GM12878 (cell line): ENCODE data around the gene SOCS6. TPM values are rescaled to one million over a fixed set of nuclear protein-coding genes. Genes with fewer than 3 reads are reported as not detected.

ENCODE experiments used
- ATAC-seq: fragments of 200-7000 bp; cut with Tn5 transposase; 3 replicates; pipeline ENCODE4 v1.9.1; 2020; ENCODE audit warnings: mild to moderate bottlenecking, moderate library complexity
- BruUV-seq: library from RNA; stranded (reverse); fragments of 400-500 nt; replicated peaks from 2 replicates; lab custom pipeline; 2021; lab: Mats Ljungman, UMichigan
- CTCF ChIA-PET: fragments of 300-600 bp; sonication (Branson Sonifier 250); formaldehyde crosslinking; extraction: SDS; loops from one replicate; lab custom pipeline; 2021; ENCODE audit warnings: inconsistent platforms; lab: Yijun Ruan, JAX
- POLR2A ChIA-PET: fragments of 350-600 bp; formaldehyde crosslinking; extraction: SDS; loops from one replicate; lab custom pipeline; 2021; ENCODE audit warnings: inconsistent platforms; lab: Charles Lee
- RAD21 ChIA-PET: fragments of 300-600 bp; sonication (Branson Sonifier 250); formaldehyde crosslinking; loops from one replicate; lab custom pipeline; 2023; ENCODE audit warnings: antibody characterized with exemption; ENCODE audit not compliant: unreplicated experiment; lab: Charles Lee
- SMC1A ChIA-PET: fragments of 300-600 bp; sonication (Branson Sonifier 250); formaldehyde crosslinking; loops from one replicate; lab custom pipeline; 2023; ENCODE audit not compliant: unreplicated experiment, uncharacterized antibody; lab: Charles Lee
- DNase-seq: peaks from one replicate; pipeline ENCODE4 v3.0.0-alpha.2; 2011; ENCODE audit warnings: low read depth, low spot score
- FAIRE-seq: peaks from 3 replicates; lab custom pipeline; 2011; peaks lifted over from hg19 to GRCh38; lab: Jason Lieb, UNC
- H2AFZ ChIP-seq: 2 replicates; pipeline ENCODE4 v1.6.0; 2011; ENCODE audit warnings: low read depth, low read length, control low read depth; ENCODE audit not compliant: control insufficient read depth
- H3K27ac ChIP-seq: 2 replicates; pipeline ENCODE4 v1.5.1; 2011; ENCODE audit warnings: control low read depth; ENCODE audit not compliant: control insufficient read depth, insufficient read depth
- H3K27me3 ChIP-seq, 2 experiments: replicated peaks in 1 of 2; 2 replicates each; pipeline versions ENCODE4 v1.6.0 to v1.6.1; 2011; ENCODE audit warnings: low read length in 1 of 2; ENCODE audit not compliant: control insufficient read depth in 2 of 2, insufficient read depth in 2 of 2
- H3K36me3 ChIP-seq, 2 experiments: 2 replicates each; pipeline ENCODE4 v1.5.1; 2011; ENCODE audit warnings: low read length in 1 of 2; ENCODE audit not compliant: control insufficient read depth in 2 of 2, insufficient read depth in 2 of 2
- H3K4me1 ChIP-seq: 2 replicates; pipeline ENCODE4 v1.6.1; 2011; ENCODE audit warnings: mild to moderate bottlenecking, low read length, moderate library complexity, mixed read lengths; ENCODE audit not compliant: control insufficient read depth, insufficient read depth
- H3K4me2 ChIP-seq: 2 replicates; pipeline ENCODE4 v1.6.0; 2011; ENCODE audit warnings: control low read depth; ENCODE audit not compliant: control insufficient read depth, insufficient read depth
- H3K4me3 ChIP-seq: fragments of 200-600 bp; sonication (generic); 2 replicates; pipeline ENCODE4 v1.5.1; 2016
- H3K79me2 ChIP-seq: 2 replicates; pipeline ENCODE4 v1.6.0; 2011; ENCODE audit warnings: low read length; ENCODE audit not compliant: control insufficient read depth, insufficient read depth
- H3K9ac ChIP-seq: 2 replicates; pipeline ENCODE4 v1.8.0; 2011; ENCODE audit warnings: low read length, control low read depth, mixed read lengths; ENCODE audit not compliant: control insufficient read depth, insufficient read depth
- H3K9me3 ChIP-seq: replicated peaks from 3 replicates; pipeline ENCODE4 v1.5.1; 2011; ENCODE audit warnings: mild to moderate bottlenecking, low read length; ENCODE audit not compliant: control insufficient read depth, insufficient read depth
- H4K20me1 ChIP-seq: 2 replicates; pipeline ENCODE4 v1.6.0; 2011; ENCODE audit not compliant: control insufficient read depth, insufficient read depth
- HCFC1 ChIP-seq: fragments of 150-350 bp; IDR thresholded peaks from 2 replicates; pipeline ENCODE4 v1.6.1; 2014; ENCODE audit warnings: low read length
- NFYB ChIP-seq: IDR thresholded peaks from 2 replicates; pipeline ENCODE4 v1.6.1; 2011; ENCODE audit warnings: low read depth, mild to moderate bottlenecking, low read length, improper control_type of control experiment, moderate library complexity; ENCODE audit not compliant: insufficient read depth
- RELA ChIP-seq: fragments of 450-650 bp; IDR thresholded peaks from 2 replicates; pipeline ENCODE4 v1.8.0; 2014; ENCODE audit warnings: borderline replicate concordance; ENCODE audit not compliant: partially characterized antibody
- TCF3 ChIP-seq: IDR thresholded peaks from 2 replicates; pipeline ENCODE4 v1.6.1; 2012; ENCODE audit warnings: low read depth, mild to moderate bottlenecking, low read length, borderline replicate concordance; ENCODE audit not compliant: insufficient read depth
- YY1 ChIP-seq: IDR thresholded peaks from 2 replicates; pipeline ENCODE4 v1.6.1; 2011; ENCODE audit warnings: low read depth, mild to moderate bottlenecking, low read length
- WGBS: methylation state at CpG from one replicate; pipeline ENCODE4 v1.1.6; 2016; ENCODE audit warnings: low lambda C conversion rate; ENCODE audit not compliant: insufficient replicate concordance, insufficient coverage; ENCODE audit errors: missing lambda C conversion rate; 5-methylcytosine and 5-hydroxymethylcytosine counted together
- in situ Hi-C: fragments of 300-500 bp; cut with MboI; formaldehyde crosslinking; loops from 9 replicates; pipeline ENCODE4 v1.14.3; 2018; ENCODE audit warnings: mixed read lengths
- intact Hi-C: fragments of 100-400 bp; cut with micrococcal nuclease; formaldehyde crosslinking; loops from one replicate; pipeline ENCODE4 v1.14.2; 2022; ENCODE audit not compliant: unreplicated experiment
- polyA plus RNA-seq, 11 experiments: library from polyadenylated mRNA; depleted of rRNA in 4 of 11; unstranded in 6 of 11; stranded (reverse) in 5 of 11; fragments of >200 nt; fragmentation: Nextera tagmentation in 4 of 11; fragmentation: Illumina TruSeq in 1 of 11; extraction: Ambion mirVana in 4 of 11; extraction: Trizol in 1 of 11; gene quantifications; 1 replicate in 1 of 11; 2 replicates in 10 of 11; pipeline versions ENCODE4 v1.2.1 to v1.2.3, GENCODE V29; 2011 to 2016; ENCODE audit warnings: inconsistent platforms in 2 of 11, missing spikeins in 2 of 11, low read depth in 1 of 11
- total RNA-seq, 4 experiments: library from RNA; depleted of rRNA in 3 of 4; stranded (reverse); fragments of >200 nt in 3 of 4; fragmentation: Illumina TruSeq in 1 of 4; extraction: Trizol in 1 of 4; gene quantifications; 2 replicates each; pipeline versions ENCODE4 v1.2.1 to v1.2.3, GENCODE V29; 2013 to 2021
- TF ChIP-seq, protein P1 (sequence below): IDR thresholded peaks from 2 replicates; pipeline ENCODE4 v1.6.1; 2012; ENCODE audit warnings: low read depth, low read length, improper control_type of control experiment
- TF ChIP-seq, protein P2 (sequence below): IDR thresholded peaks from 2 replicates; pipeline ENCODE4 v1.6.1; 2011; ENCODE audit warnings: low read depth, mild to moderate bottlenecking, low read length, moderate library complexity, borderline replicate concordance; ENCODE audit errors: extremely low read depth

SOCS6 gene
- total and polyA plus RNA-seq, 10 of the 15 experiments (the other 5 are each of a cell fraction or from before 2014, with no cell fraction given): 1.6 to 6.1 (median 4.1) TPM

DNA sequence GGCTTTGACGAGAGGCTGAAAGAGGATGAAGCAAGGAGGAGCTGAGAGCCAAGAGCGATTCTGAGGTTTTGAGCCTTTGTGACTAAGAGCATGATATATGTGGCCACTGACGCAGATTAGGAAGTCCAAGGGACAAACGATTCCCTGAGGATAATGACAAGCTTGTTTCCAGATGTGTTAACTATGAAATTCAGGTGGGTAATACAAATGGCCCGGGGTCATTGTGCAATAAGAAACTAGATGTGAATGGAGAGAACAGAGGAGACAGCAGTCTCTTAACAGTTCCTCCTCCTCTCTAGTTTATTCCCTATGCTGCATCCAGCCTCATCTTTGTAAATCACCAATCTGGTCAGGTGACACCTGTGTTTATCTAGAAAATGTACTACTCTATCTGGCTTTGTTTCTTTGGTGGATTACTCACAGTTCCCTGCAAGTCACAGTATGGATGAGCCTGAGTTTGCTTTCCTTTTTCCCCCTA is 84.2 kb downstream of the SOCS6 start:
- Histone ChIP-seq H3K4me2 (no peak overlapping the region), H3K27me3 (no peaks in the 10 kb centered on the region), H2AFZ (no peak overlapping the region), H3K27ac (no peak overlapping the region)
- no peak for ATAC-seq
- CTCF ChIA-PET: no interaction called here
- in situ Hi-C loops: no loop called here
- FAIRE-seq: no peak
- WGBS: 29% methylated on average over 5 of the region's 5 CpGs
- no TSS peak for BruUV-seq
- TF ChIP-seq, protein P1, sequence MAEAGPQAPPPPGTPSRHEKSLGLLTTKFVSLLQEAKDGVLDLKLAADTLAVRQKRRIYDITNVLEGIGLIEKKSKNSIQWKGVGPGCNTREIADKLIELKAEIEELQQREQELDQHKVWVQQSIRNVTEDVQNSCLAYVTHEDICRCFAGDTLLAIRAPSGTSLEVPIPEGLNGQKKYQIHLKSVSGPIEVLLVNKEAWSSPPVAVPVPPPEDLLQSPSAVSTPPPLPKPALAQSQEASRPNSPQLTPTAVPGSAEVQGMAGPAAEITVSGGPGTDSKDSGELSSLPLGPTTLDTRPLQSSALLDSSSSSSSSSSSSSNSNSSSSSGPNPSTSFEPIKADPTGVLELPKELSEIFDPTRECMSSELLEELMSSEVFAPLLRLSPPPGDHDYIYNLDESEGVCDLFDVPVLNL: no peak
- TF ChIP-seq NFYB: no peak
- TF ChIP-seq RELA: no peak
- TF ChIP-seq, protein P2, sequence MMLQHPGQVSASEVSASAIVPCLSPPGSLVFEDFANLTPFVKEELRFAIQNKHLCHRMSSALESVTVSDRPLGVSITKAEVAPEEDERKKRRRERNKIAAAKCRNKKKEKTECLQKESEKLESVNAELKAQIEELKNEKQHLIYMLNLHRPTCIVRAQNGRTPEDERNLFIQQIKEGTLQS: no peak
- no peak for TF ChIP-seq TCF3
- TF ChIP-seq HCFC1: no peak
- no peak for TF ChIP-seq YY1
- TF ChIP-seq, all 136 proteins: peak for 0
- H3K9me3 ChIP-seq: no peaks in the 10 kb centered on the region
- intact Hi-C loops: no loop called here
- POLR2A ChIA-PET: no interaction called here
- H3K4me1 ChIP-seq: no peaks in the 10 kb centered on the region
- H3K36me3 ChIP-seq: no peaks in the 10 kb centered on the region
- H4K20me1 ChIP-seq: no peaks in the 10 kb centered on the region
- no peaks in the 10 kb centered on the region for H3K79me2 ChIP-seq
- RAD21 ChIA-PET: interaction anchor here (0.6 kb wide), 1 partner anchor 40 kb away, joined by 3 read pairs; no protein-coding TSS in a partner anchor
- no peak overlapping the region for H3K4me3 ChIP-seq
- no peak overlapping the region for H3K9ac ChIP-seq
- DNase-seq: no peak
- SMC1A ChIA-PET: no interaction called here
